AG04450 (cell line): ENCODE measurements around the gene GSG1L. TPM values are rescaled to one million over a fixed set of nuclear protein-coding genes. Genes with fewer than 3 reads are reported as not detected.

Source experiments
- CTCF ChIA-PET: fragments of 300-600, 350-600 bp; formaldehyde crosslinking; extraction: SDS; loops from one replicate; lab custom pipeline; 2022; ENCODE audit warnings: antibody characterized with exemption, inconsistent platforms; lab: Charles Lee
- POLR2A ChIA-PET: fragments of 350-600 bp; formaldehyde crosslinking; extraction: SDS; loops from one replicate; lab custom pipeline; 2021; ENCODE audit warnings: antibody characterized with exemption, inconsistent platforms; lab: Yijun Ruan, JAX
- DNase-seq: peaks from one replicate; pipeline ENCODE4 v3.0.0-alpha.2; 2011; ENCODE audit warnings: low read depth, low spot score
- H3K27ac ChIP-seq: one replicate; pipeline ENCODE4 v1.5.1; 2012; ENCODE audit warnings: low read depth, low read length, control low read depth
- H3K27me3 ChIP-seq: one replicate; pipeline ENCODE4 v1.6.0; 2012; ENCODE audit warnings: low read length; ENCODE audit not compliant: control insufficient read depth, insufficient read depth
- H3K4me3 ChIP-seq: 2 replicates; pipeline ENCODE4 v1.5.1; 2011; ENCODE audit warnings: mild to moderate bottlenecking, low read depth, low read length, control low read depth
- H3K9me3 ChIP-seq: 2 replicates; pipeline ENCODE4 v1.5.1; 2012; ENCODE audit warnings: low read length; ENCODE audit not compliant: control insufficient read depth, insufficient read depth
- polyA plus RNA-seq: library from polyadenylated mRNA; depleted of rRNA; stranded (reverse); fragments of >200 nt; gene quantifications from 2 replicates; pipeline ENCODE4 v1.2.3, GENCODE V29; 2011
- TF ChIP-seq, protein P1 (sequence below): IDR thresholded peaks from 2 replicates; pipeline ENCODE4 v1.5.1; 2011; ENCODE audit warnings: low read depth, low read length, control low read depth, inconsistent platforms

The GSG1L gene
- polyA plus RNA-seq, 1 experiment: not detected

DNA sequence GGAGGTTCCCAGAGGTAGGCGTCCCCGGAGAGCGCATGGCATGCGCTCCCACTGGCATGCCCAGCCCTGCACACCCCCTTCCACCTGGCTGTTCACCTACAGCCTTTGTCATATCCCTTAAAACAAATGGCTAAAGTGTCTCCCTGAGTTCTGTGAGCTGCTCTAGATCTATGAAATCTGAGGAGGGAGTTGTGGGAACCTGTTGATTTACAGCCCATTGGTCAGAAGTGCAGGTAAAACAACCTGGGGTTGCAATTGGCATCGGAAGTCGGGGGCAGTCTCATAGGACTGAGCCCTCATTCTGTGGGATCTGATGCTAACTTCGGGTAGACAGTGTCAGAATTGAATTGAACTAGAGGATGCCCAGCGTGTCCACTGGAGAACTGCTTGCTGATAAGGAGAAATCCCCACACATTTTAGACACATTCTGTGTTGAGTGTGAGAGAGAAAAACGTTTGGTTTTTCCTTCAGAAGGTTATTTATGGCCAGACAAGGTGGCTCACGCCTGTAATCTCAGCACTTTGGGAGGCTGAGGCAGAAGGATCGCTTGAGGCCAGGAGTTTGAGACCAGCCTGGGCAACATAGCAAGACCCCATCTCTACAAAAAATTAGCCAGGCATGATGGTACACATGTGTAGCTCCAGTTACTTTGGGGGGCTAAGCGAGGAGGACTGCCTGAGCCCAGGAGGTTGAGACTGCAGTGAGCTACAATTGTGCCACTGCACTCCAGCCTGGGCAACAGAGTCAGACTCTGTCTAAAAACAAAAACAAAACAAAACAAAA is 22.1 kb upstream of the GSG1L start:
- ChIA-PET POLR2A (no interaction called here), CTCF (no interaction called here)
- TF ChIP-seq, protein P1, sequence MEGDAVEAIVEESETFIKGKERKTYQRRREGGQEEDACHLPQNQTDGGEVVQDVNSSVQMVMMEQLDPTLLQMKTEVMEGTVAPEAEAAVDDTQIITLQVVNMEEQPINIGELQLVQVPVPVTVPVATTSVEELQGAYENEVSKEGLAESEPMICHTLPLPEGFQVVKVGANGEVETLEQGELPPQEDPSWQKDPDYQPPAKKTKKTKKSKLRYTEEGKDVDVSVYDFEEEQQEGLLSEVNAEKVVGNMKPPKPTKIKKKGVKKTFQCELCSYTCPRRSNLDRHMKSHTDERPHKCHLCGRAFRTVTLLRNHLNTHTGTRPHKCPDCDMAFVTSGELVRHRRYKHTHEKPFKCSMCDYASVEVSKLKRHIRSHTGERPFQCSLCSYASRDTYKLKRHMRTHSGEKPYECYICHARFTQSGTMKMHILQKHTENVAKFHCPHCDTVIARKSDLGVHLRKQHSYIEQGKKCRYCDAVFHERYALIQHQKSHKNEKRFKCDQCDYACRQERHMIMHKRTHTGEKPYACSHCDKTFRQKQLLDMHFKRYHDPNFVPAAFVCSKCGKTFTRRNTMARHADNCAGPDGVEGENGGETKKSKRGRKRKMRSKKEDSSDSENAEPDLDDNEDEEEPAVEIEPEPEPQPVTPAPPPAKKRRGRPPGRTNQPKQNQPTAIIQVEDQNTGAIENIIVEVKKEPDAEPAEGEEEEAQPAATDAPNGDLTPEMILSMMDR: no peak
- Histone ChIP-seq H3K9me3 (no peaks in the 10 kb centered on the region; the same call in 1 of the 2 replicates), H3K27ac (no peak overlapping the region), H3K27me3 (no peaks in the 10 kb centered on the region), H3K4me3 (no peak overlapping the region)
- no peak for DNase-seq

DNA sequence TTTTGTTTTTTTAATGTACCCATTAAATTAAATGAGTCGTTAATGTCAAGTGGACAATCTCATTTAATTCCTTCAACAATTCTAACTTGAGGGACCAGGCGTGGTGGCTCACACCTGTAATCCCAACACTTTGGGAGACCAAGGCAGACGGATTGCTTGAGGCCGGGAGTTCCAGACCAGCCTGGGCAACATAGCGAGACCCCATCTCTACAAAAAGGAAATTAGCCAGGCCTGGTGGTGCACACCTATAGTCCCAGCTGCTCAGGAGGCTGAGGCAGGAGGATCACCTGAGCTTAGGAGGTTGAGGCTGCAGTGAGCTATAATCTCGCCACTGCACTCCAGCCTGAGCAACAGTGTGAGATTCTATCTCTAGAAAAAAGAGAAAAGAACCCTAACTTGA is 20.7 kb upstream of the GSG1L start:
- no peaks in the 10 kb centered on the region; the same call in 1 of the 2 replicates for H3K9me3 ChIP-seq
- TF ChIP-seq, protein P1: no peak
- no peak for DNase-seq
- no peak overlapping the region for H3K4me3 ChIP-seq
- H3K27ac ChIP-seq: no peak overlapping the region
- CTCF ChIA-PET: interaction anchor here (0.6 to 1.5 kb wide), 2 partner anchors 10 to 14 kb away, joined by 4 read pairs; no protein-coding TSS in a partner anchor
- H3K27me3 ChIP-seq: no peaks in the 10 kb centered on the region
- POLR2A ChIA-PET: no interaction called here

DNA sequence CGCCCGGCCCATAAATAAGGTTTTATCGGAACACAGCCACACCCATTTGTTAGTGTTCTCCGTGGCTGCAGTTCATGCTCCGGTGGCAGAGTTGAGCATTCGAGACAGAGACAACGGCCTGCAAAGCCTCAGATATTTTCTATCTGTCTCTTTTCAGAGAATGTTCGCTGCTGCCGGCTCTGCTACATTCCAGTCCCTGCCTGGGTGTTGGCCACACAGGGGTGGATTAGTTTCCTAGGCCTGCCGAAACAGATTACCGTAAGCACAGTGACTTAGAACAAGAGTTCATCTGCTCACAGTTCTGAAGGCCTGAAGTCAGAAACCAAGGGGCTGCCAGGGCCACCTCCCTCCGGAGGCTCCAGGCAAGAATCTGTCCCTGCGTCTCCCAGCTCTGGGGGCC is 19.1 kb upstream of the GSG1L start:
- ChIA-PET CTCF (interaction anchor here (1.5 kb wide), 1 partner anchor 12 kb away, joined by 4 read pairs; no protein-coding TSS in a partner anchor), POLR2A (no interaction called here)
- DNase-seq: no peak
- TF ChIP-seq, protein P1: no peak
- H3K9me3 ChIP-seq: no peaks in the 10 kb centered on the region; the same call in 1 of the 2 replicates
- H3K4me3 ChIP-seq: no peak overlapping the region
- no peaks in the 10 kb centered on the region for H3K27me3 ChIP-seq
- no peak overlapping the region for H3K27ac ChIP-seq

DNA sequence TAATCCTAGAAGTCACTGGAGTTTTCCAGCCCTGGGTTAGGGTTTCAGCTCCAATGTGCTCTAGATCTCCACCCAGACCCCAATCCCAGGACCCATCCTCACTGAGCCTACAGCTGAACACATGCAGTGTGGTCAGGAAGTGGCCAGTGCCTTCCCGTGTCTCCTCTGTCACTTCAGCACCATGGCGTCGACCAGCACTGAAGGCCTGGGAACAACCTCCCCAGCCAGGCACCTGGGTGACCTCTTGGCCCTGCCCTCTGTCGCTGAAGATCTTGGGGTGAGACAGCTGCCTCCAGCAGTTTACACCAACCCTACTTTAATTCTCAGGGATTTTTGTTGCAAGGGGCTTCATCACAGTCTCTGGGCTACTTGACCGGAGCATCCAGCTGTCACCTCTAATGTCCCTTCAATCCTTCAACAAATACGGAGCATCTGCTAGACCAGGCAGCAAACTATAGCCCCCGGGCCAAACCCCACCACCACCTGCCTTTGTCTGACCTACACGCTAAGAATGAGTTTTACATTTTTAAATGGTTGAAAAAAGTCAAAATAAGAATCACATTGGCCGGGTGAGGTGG is 18.0 kb upstream of the GSG1L start:
- no peak overlapping the region for H3K4me3 ChIP-seq
- TF ChIP-seq, protein P1: no peak
- no peaks in the 10 kb centered on the region for H3K27me3 ChIP-seq
- no peaks in the 10 kb centered on the region; the same call in 1 of the 2 replicates for H3K9me3 ChIP-seq
- H3K27ac ChIP-seq: no peak overlapping the region
- POLR2A ChIA-PET: no interaction called here
- CTCF ChIA-PET: interaction anchor here (1.3 kb wide), 1 partner anchor 11 kb away, joined by 7 read pairs; no protein-coding TSS in a partner anchor
- no peak for DNase-seq

DNA sequence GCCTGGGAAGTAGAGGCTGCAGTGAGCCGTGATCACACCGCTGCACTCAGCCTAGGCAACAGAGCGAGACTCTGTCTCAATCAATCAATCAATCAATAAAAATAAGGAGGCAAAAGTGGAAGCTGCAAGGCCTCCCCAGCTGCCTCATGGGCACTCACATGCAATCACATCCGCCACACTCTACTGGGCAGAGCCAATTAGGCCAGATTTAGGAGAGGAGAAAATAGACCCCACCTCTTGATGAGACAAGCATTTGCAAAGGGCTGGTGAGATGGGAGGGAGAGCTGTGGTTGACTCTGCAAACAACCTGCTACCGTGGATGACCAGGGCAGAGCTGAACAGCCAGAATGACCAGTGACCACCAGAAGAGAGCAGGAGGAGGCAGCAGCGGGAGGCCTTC is 14.7 kb upstream of the GSG1L start:
- ChIA-PET CTCF (no interaction called here), POLR2A (no interaction called here)
- H3K27me3 ChIP-seq: peaks cover 2% of the 10 kb centered on the region
- no peak for DNase-seq
- H3K27ac ChIP-seq: no peak overlapping the region
- no peak overlapping the region for H3K4me3 ChIP-seq
- TF ChIP-seq, protein P1: no peak
- H3K9me3 ChIP-seq: no peaks in the 10 kb centered on the region; the same call in 1 of the 2 replicates
